Prostate gland (tissue), 2 donors: ENCODE data around the gene NOSIP. TPM values are rescaled to one million over a fixed set of nuclear protein-coding genes. Genes with fewer than 3 reads are reported as not detected.

Source experiments
- DNase-seq: peaks from one replicate; pipeline ENCODE4 v3.0.0-alpha.2; 2019; ENCODE audit warnings: low spot score
- H3K27ac ChIP-seq, 2 donors: fragments of 200-600 bp; sonication (generic); 2 replicates each; pipeline ENCODE4 v1.5.1; 2017 to 2019
- H3K27me3 ChIP-seq: fragments of 200-600 bp; sonication (generic); replicated peaks from 2 replicates; pipeline ENCODE4 v1.5.1; 2019; ENCODE audit not compliant: insufficient read depth
- H3K36me3 ChIP-seq, 2 donors: fragments of 200-600 bp; sonication (generic); 1 replicate in 1 of 2; 2 replicates in 1 of 2; pipeline versions ENCODE4 v1.5.1 to v1.8.1; 2017 to 2019
- H3K4me1 ChIP-seq: fragments of 200-600 bp; sonication (generic); replicated peaks from 2 replicates; pipeline ENCODE4 v1.5.1; 2019
- H3K4me3 ChIP-seq, 2 donors: fragments of 200-600 bp; sonication (generic); 2 replicates each; pipeline ENCODE4 v1.5.1; 2017 to 2019
- H3K9me3 ChIP-seq: fragments of 200-600 bp; sonication (generic); 2 replicates; pipeline ENCODE4 v1.5.1; 2017
- POLR2A ChIP-seq: fragments of 450-650 bp; IDR thresholded peaks from one replicate; pipeline ENCODE4 v1.6.1; 2016; ENCODE audit warnings: antibody characterized with exemption, mild to moderate bottlenecking
- POLR2AphosphoS5 ChIP-seq: sonication (generic); formaldehyde crosslinking; IDR thresholded peaks from one replicate; pipeline ENCODE4 v1.6.1; 2017; ENCODE audit warnings: antibody characterized with exemption
- whole genome bisulfite sequencing: methylation state at CpG from one replicate; pipeline ENCODE4 v1.1.5; 2018; 5-methylcytosine and 5-hydroxymethylcytosine counted together
- intact Hi-C: fragments of 100-400 bp; cut with DNase I; formaldehyde crosslinking; loops from one replicate; pipeline ENCODE4 v1.14.2; 2022
- total RNA-seq, 2 donors: library from RNA; depleted of rRNA; stranded (reverse); fragments of >200 nt; gene quantifications; one replicate each; pipeline ENCODE4 v1.1.0, GENCODE V29; 2016
- TF ChIP-seq, protein P1 (sequence below), 4 experiments: fragments of 200-600 bp in 2 of 4; fragments of 450-650 bp in 2 of 4; sonication (generic) in 2 of 4; IDR thresholded peaks; 1 replicate in 3 of 4; 2 replicates in 1 of 4; pipeline ENCODE4 v1.5.1; 2016 to 2019; ENCODE audit warnings: antibody characterized with exemption in 4 of 4, mild to moderate bottlenecking in 2 of 4, moderate library complexity in 2 of 4

NOSIP gene
- total RNA-seq, 2 donors from 2014 or later, result 62.9 to 91.7 TPM

DNA sequence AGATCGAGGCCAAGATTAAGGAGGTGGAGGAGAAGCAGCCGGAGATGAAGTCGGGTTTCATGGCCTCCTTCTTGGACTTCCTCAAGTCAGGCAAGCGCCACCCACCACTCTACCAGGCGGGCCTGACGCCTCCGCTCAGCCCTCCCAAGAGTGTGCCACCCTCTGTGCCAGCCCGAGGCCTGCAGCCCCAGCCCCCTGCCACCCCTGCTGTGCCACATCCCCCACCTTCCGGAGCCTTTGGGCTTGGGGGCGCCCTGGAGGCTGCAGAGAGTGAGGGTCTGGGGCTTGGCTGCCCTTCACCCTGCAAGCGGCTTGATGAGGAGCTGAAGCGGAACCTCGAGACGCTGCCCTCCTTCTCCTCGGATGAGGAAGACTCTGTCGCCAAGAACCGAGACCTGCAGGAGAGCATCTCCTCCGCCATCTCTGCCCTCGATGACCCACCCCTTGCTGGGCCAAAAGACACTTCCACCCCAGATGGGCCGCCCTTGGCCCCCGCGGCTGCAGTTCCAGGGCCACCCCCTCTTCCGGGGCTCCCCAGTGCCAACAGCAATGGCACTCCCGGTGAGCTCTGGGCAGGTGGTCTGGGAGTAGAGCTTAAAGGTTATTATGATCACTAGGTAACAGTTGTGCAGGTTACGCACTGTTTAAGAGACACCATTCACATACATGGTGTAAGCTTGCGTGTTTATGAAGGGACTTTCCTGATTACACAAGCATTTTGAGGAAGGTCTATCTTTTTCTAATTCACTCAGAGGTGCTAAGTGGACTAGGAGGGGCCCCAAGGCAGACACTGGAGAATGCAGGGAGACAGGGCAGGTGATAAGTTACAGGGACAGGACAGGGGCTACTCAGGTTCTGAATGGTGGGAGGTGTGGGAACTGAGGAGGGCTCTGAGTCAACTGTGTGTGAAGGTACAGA is 19.3 kb upstream of the NOSIP start:
- H3K27me3 ChIP-seq, result no peaks in the 10 kb centered on the region
- no peak for TF ChIP-seq POLR2A
- TF ChIP-seq, protein P1, sequence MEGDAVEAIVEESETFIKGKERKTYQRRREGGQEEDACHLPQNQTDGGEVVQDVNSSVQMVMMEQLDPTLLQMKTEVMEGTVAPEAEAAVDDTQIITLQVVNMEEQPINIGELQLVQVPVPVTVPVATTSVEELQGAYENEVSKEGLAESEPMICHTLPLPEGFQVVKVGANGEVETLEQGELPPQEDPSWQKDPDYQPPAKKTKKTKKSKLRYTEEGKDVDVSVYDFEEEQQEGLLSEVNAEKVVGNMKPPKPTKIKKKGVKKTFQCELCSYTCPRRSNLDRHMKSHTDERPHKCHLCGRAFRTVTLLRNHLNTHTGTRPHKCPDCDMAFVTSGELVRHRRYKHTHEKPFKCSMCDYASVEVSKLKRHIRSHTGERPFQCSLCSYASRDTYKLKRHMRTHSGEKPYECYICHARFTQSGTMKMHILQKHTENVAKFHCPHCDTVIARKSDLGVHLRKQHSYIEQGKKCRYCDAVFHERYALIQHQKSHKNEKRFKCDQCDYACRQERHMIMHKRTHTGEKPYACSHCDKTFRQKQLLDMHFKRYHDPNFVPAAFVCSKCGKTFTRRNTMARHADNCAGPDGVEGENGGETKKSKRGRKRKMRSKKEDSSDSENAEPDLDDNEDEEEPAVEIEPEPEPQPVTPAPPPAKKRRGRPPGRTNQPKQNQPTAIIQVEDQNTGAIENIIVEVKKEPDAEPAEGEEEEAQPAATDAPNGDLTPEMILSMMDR (IDR thresholded peaks at IDR 0.05), result no peak
- TF ChIP-seq POLR2AphosphoS5, result no peak
- intact Hi-C loops, result no loop called here
- WGBS, result 92% methylated on average over 24 of the region's 26 CpGs
- no peak overlapping the region for H3K4me3 ChIP-seq
- H3K9me3 ChIP-seq, result no peaks in the 10 kb centered on the region
- no peak overlapping the region for H3K27ac ChIP-seq
- peaks cover 19 to 26% of the 10 kb centered on the region in 2 donors for H3K36me3 ChIP-seq
- no peak for DNase-seq
- no peaks in the 10 kb centered on the region for H3K4me1 ChIP-seq

DNA sequence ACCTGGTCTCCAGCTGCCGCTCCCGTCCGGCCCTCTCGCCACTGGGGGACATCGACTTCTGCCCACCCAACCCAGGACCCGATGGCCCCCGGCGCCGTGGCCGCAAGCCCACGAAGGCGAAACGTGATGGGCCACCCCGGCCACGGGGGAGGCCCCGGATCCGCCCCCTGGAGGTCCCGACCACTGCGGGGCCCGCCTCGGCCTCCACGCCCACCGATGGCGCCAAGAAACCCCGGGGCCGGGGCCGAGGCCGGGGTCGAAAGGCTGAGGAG is 17.3 kb upstream of the NOSIP start:
- Histone ChIP-seq H3K27ac (no peak overlapping the region), H3K4me3 (no peak overlapping the region), H3K4me1 (peaks cover 3% of the 10 kb centered on the region), H3K9me3 (no peaks in the 10 kb centered on the region), H3K27me3 (no peaks in the 10 kb centered on the region), H3K36me3 (peaks cover 21 to 30% of the 10 kb centered on the region in 2 donors)
- 92% methylated on average over 27 of the region's 29 CpGs for WGBS
- DNase-seq, result no peak
- TF ChIP-seq POLR2A, result no peak
- TF ChIP-seq, protein P1 (IDR thresholded peaks at IDR 0.05), result no peak
- no peak for TF ChIP-seq POLR2AphosphoS5
- intact Hi-C loops, result no loop called here

DNA sequence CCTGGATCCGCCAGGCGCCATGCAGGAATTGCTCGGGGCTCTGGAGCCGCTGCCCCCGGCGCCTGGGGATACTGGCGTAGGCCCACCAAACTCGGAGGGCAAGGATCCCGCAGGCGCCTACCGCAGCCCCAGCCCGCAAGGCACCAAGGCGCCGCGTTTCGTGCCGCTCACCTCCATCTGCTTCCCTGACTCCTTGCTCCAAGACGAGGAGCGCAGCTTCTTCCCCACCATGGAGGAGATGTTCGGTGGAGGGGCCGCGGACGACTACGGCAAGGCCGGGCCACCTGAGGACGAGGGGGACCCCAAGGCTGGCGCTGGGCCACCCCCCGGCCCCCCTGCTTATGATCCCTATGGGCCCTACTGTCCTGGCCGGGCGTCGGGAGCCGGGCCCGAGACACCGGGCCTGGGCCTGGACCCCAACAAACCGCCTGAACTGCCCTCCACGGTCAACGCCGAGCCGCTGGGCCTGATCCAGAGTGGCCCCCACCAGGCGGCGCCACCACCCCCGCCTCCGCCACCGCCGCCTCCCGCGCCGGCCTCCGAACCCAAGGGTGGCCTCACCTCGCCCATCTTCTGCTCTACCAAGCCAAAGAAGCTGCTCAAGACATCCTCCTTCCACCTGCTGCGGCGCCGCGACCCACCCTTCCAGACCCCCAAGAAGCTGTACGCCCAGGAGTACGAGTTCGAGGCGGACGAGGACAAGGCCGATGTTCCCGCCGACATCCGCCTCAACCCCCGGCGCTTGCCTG is 16.8 kb upstream of the NOSIP start:
- intact Hi-C loops, result no loop called here
- no peak for DNase-seq
- Histone ChIP-seq H3K9me3 (no peaks in the 10 kb centered on the region), H3K27me3 (no peaks in the 10 kb centered on the region), H3K27ac (no peak overlapping the region), H3K36me3 (peaks cover 21 to 30% of the 10 kb centered on the region in 2 donors), H3K4me3 (no peak overlapping the region), H3K4me1 (peaks cover 3% of the 10 kb centered on the region)
- TF ChIP-seq POLR2A (no peak), POLR2AphosphoS5 (no peak)
- TF ChIP-seq, protein P1 (IDR thresholded peaks at IDR 0.05), result no peak
- 95% methylated on average over 65 of the region's 65 CpGs for WGBS

DNA sequence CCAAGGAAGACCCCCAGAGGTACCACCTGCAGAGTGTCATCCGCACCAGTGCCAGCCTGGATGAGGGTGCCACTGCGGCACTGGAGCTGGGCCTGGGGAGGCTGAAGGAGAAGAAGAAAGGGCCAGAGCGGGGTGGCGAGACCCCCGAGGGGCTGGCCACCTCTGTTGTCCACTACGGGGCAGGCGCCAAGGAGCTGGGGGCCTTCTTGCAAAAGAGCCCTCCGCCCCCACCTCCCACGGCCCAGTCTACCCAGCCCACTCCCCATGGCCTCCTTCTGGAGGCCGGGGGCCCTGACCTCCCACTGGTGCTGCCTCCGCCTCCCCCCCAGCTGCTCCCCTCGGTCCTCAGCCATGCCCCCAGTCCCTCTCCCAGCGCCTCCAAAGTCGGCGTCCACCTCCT is 16.1 kb upstream of the NOSIP start:
- 87% methylated on average over 15 of the region's 15 CpGs for WGBS
- Histone ChIP-seq H3K9me3 (no peaks in the 10 kb centered on the region), H3K4me3 (no peak overlapping the region), H3K27ac (no peak overlapping the region), H3K4me1 (peaks cover 3% of the 10 kb centered on the region), H3K36me3 (peaks cover 21 to 30% of the 10 kb centered on the region in 2 donors), H3K27me3 (no peaks in the 10 kb centered on the region)
- DNase-seq, result no peak
- TF ChIP-seq, protein P1 (IDR thresholded peaks at IDR 0.05), result no peak
- no peak for TF ChIP-seq POLR2A
- no peak for TF ChIP-seq POLR2AphosphoS5
- intact Hi-C loops, result no loop called here
